ENCODE measurements around the gene FBXO41.

GRCh38 chr2:73254343-73255006, 29.8 kb downstream of the FBXO41 start:
- TF ChIP-seq, protein P1, sequence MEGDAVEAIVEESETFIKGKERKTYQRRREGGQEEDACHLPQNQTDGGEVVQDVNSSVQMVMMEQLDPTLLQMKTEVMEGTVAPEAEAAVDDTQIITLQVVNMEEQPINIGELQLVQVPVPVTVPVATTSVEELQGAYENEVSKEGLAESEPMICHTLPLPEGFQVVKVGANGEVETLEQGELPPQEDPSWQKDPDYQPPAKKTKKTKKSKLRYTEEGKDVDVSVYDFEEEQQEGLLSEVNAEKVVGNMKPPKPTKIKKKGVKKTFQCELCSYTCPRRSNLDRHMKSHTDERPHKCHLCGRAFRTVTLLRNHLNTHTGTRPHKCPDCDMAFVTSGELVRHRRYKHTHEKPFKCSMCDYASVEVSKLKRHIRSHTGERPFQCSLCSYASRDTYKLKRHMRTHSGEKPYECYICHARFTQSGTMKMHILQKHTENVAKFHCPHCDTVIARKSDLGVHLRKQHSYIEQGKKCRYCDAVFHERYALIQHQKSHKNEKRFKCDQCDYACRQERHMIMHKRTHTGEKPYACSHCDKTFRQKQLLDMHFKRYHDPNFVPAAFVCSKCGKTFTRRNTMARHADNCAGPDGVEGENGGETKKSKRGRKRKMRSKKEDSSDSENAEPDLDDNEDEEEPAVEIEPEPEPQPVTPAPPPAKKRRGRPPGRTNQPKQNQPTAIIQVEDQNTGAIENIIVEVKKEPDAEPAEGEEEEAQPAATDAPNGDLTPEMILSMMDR (IDR thresholded peaks at IDR 0.05), result no peak
- no peak for TF ChIP-seq POLR2A (IDR thresholded peaks at IDR 0.05)
- TF ChIP-seq EP300 (IDR thresholded peaks at IDR 0.05), result no peak

Data from tibial nerve (tissue), 4 donors.